HepG2 (cell line): ENCODE results near the gene ARF5. TPM values are rescaled to one million over a fixed set of nuclear protein-coding genes. Genes with fewer than 3 reads are reported as not detected.

ENCODE experiments used
- ATAC-seq: fragments of 200-7000 bp; cut with Tn5 transposase; 3 replicates; pipeline ENCODE4 v1.9.1; 2020; ENCODE audit warnings: mild to moderate bottlenecking, moderate library complexity
- BruUV-seq: library from RNA; stranded (reverse); fragments of 400-500 nt; replicated peaks from 2 replicates; lab custom pipeline; 2021; lab: Mats Ljungman, UMichigan
- CTCF ChIA-PET: fragments of 300-600 bp; formaldehyde crosslinking; extraction: SDS; loops from one replicate; lab custom pipeline; 2021; ENCODE audit warnings: low total read pairs, inconsistent platforms, low intra/inter-chr PET ratio; lab: Yijun Ruan, JAX
- POLR2A ChIA-PET: fragments of 350-600 bp; sonication (Branson Sonifier 250); formaldehyde crosslinking; loops from one replicate; lab custom pipeline; 2020; ENCODE audit warnings: antibody characterized with exemption, inconsistent platforms; lab: Yijun Ruan, JAX
- DNase-seq: peaks from one replicate; pipeline ENCODE4 v3.0.0-alpha.2; 2015; ENCODE audit warnings: low spot score
- FAIRE-seq: peaks from 3 replicates; lab custom pipeline; 2011; peaks lifted over from hg19 to GRCh38; lab: Jason Lieb, UNC
- H2AFZ ChIP-seq: one replicate; pipeline ENCODE4 v1.6.1; 2011; ENCODE audit warnings: low read length, inconsistent platforms
- H3K27ac ChIP-seq: fragments of 300-600 bp; 3 replicates; pipeline ENCODE4 v1.8.0; 2011; ENCODE audit warnings: mixed run types, mild to moderate bottlenecking, mixed read lengths, low read length, inconsistent platforms; ENCODE audit not compliant: insufficient read depth; ENCODE audit errors: extremely low read length
- H3K27me3 ChIP-seq, 2 experiments: fragments of 200-600 bp in 1 of 2; 2 replicates in 1 of 2; 3 replicates in 1 of 2; pipeline versions ENCODE4 v1.6.0 to v1.8.0; 2011; ENCODE audit warnings: low read length in 2 of 2, mild to moderate bottlenecking in 2 of 2, moderate library complexity in 2 of 2, inconsistent platforms in 1 of 2; ENCODE audit not compliant: insufficient read depth in 2 of 2, control insufficient read depth in 1 of 2
- H3K36me3 ChIP-seq, 2 experiments: fragments of 200-600 bp in 1 of 2; replicated peaks in 1 of 2; 2 replicates in 1 of 2; 3 replicates in 1 of 2; pipeline versions ENCODE4 v1.5.1 to v1.8.0; 2011; ENCODE audit warnings: low read length in 2 of 2, inconsistent platforms in 1 of 2; ENCODE audit not compliant: insufficient read depth in 2 of 2, control insufficient read depth in 1 of 2
- H3K4me1 ChIP-seq: 2 replicates; pipeline ENCODE4 v1.5.1; 2012; ENCODE audit warnings: low read length, inconsistent platforms; ENCODE audit not compliant: insufficient read depth
- H3K4me2 ChIP-seq: 2 replicates; pipeline ENCODE4 v1.6.0; 2011; ENCODE audit warnings: low read depth, low read length, inconsistent platforms
- H3K4me3 ChIP-seq, 3 experiments: fragments of 200-600 bp in 1 of 3; sonication (generic), shearing (Covaris generic) in 1 of 3; replicated peaks in 1 of 3; 2 replicates each; pipeline ENCODE4 v1.5.1; 2011 to 2016; ENCODE audit warnings: low read length in 3 of 3, inconsistent platforms in 2 of 3, low read depth in 2 of 3, mild to moderate bottlenecking in 2 of 3, control low read depth in 1 of 3, mixed read lengths in 1 of 3; ENCODE audit not compliant: insufficient read depth in 1 of 3
- H3K79me2 ChIP-seq: one replicate; pipeline ENCODE4 v1.6.1; 2011; ENCODE audit warnings: low read length, inconsistent platforms; ENCODE audit not compliant: insufficient read depth
- H3K9ac ChIP-seq: 2 replicates; pipeline ENCODE4 v1.6.0; 2011; ENCODE audit warnings: mild to moderate bottlenecking, low read depth, low read length, inconsistent platforms; ENCODE audit not compliant: insufficient read depth
- H3K9me3 ChIP-seq: 2 replicates; pipeline ENCODE4 v1.5.1; 2012; ENCODE audit warnings: mild to moderate bottlenecking, low read length
- H4K20me1 ChIP-seq: 2 replicates; pipeline ENCODE4 v1.6.0; 2011; ENCODE audit warnings: inconsistent platforms, mild to moderate bottlenecking, low read length, moderate library complexity; ENCODE audit not compliant: insufficient read depth
- CTCF ChIP-seq: sonication (generic); formaldehyde crosslinking; IDR thresholded peaks from 2 replicates; pipeline ENCODE4 v1.5.0; 2020; ENCODE audit warnings: mild to moderate bottlenecking, missing genetic modification reagents, moderate library complexity
- USF2 ChIP-seq, 2 experiments: sonication (generic) in 1 of 2; formaldehyde crosslinking in 1 of 2; IDR thresholded peaks; 2 replicates each; pipeline versions ENCODE4 v1.5.1 to v1.6.1; 2011 to 2020; ENCODE audit warnings: borderline replicate concordance in 1 of 2, low read depth in 1 of 2, low read length in 1 of 2, mild to moderate bottlenecking in 1 of 2, missing genetic modification reagents in 1 of 2, moderate library complexity in 1 of 2
- WGBS: methylation state at CpG from one replicate; pipeline ENCODE4 v1.1.6; 2017; ENCODE audit warnings: low lambda C conversion rate; 5-methylcytosine and 5-hydroxymethylcytosine counted together
- in situ Hi-C: cut with HindIII; loops from 2 replicates; pipeline ENCODE4 v1.10.0; 2017; ENCODE audit warnings: low pct_unique_long_range_greater_than_20kb; ENCODE audit not compliant: extremely low pct_ligation_motif_present
- intact Hi-C: fragments of 100-400 bp; cut with micrococcal nuclease; formaldehyde crosslinking; loops from one replicate; pipeline ENCODE4 v1.10.0; 2022; ENCODE audit not compliant: unreplicated experiment
- polyA plus RNA-seq, 8 experiments: library from polyadenylated mRNA; depleted of rRNA in 3 of 8; stranded (reverse) in 7 of 8; unstranded in 1 of 8; fragments of >200 nt; fragmentation: Illumina TruSeq in 4 of 8; extraction: Trizol in 4 of 8; gene quantifications; 2 replicates each; pipeline versions ENCODE4 v1.2.1 to v1.2.3, GENCODE V29; 2011 to 2016; ENCODE audit warnings: low read depth in 4 of 8, missing spikeins in 1 of 8, mixed read lengths in 1 of 8; ENCODE audit not compliant: insufficient read depth in 1 of 8
- total RNA-seq, 5 experiments: library from RNA; depleted of rRNA; stranded (reverse); fragments of >200 nt; fragmentation: Illumina TruSeq; extraction: Trizol; gene quantifications; 2 replicates each; pipeline ENCODE4 v1.2.3, GENCODE V29; 2016; ENCODE audit warnings: low read depth in 1 of 5

ARF5 gene
- total and polyA plus RNA-seq, 2 of the 13 experiments (the other 11 are each of a cell fraction or from before 2014, with no cell fraction given), result 109 to 135 TPM

- FAIRE-seq (no peak), ATAC-seq (0 out of 3 replicates have a peak, but pooled peaks have one; percentile 14), DNase-seq (peak; percentile 20)
- no TSS peak for BruUV-seq
- H3K4me2 ChIP-seq, result no peak overlapping the region
- H3K9me3 ChIP-seq, result no peaks in the 10 kb centered on the region
- H3K4me1 ChIP-seq, result peaks cover 30% of the 10 kb centered on the region
- H2AFZ ChIP-seq, result no peak overlapping the region
- no peak for TF ChIP-seq USF2 (IDR thresholded peaks at IDR 0.05; ENCODE audit: low read depth, low read length)
- no peak for TF ChIP-seq USF2 (CRISPR knock-in tag; IDR thresholded peaks at IDR 0.05; ENCODE audit: borderline replicate concordance)
- TF ChIP-seq CTCF (CRISPR knock-in tag), result peak; percentile 41
- POLR2A ChIA-PET, result interaction anchor here (1.0 kb wide), 1 partner anchor 10 kb away, joined by 3 read pairs; the partner anchor contains the start of gene ARF5
- in situ Hi-C loops, result no loop called here
- no peaks in the 10 kb centered on the region for H4K20me1 ChIP-seq
- intact Hi-C loops, result loop anchor here (2.0 kb wide), 1 partner anchor 73 kb away; no protein-coding TSS in a partner anchor
- H3K4me3 ChIP-seq, result no peak overlapping the region
- no peaks in the 10 kb centered on the region for H3K79me2 ChIP-seq
- H3K27ac ChIP-seq, result no peak overlapping the region
- peaks cover 0 to 4% of the 10 kb centered on the region in 2 experiments; a peak in 3 of 5 replicates for H3K36me3 ChIP-seq
- CTCF ChIA-PET, result no interaction called here
- 83% methylated on average over 5 of the region's 5 CpGs for WGBS
- no peaks in the 10 kb centered on the region for H3K27me3 ChIP-seq
- no peak overlapping the region for H3K9ac ChIP-seq
These were observed 10.1 kb upstream of the ARF5 start for GRCh38 chr7:127578036-127578684.
